NCI-H1436 treated with DMSO at 0.1 percent for 48 hours (cell line): ENCODE measurements around the gene VAV1.
"Not testable (repeated sequence)": the region's sequence is repeated elsewhere in the genome, so short reads cannot be mapped to it uniquely, and the experiment has no call there.

ENCODE experiments used
- DNase-seq: peaks from one replicate; lab custom pipeline; 2025; lab: John Stamatoyannopoulos, UW

Gene VAV1

DNA sequence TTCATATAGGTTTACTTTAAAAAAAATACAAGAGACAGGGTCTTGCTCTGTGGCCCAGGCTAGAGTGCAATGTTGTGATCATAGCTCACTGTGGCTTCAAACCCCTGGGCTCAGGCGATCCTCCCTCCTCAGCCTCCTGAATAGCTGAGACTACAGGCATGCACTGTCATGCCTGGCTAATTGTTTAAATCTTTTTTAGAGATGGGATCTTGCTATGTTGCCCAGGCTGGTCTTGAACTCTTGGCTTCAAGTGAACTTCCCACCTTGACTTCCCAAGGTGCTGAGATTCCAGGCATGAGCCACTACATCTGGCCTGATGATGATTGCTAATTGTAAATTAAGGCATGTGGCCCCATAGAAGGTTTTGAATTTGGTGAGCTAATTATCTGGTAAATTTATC, 79.5 kb downstream of the VAV1 start:
- no peak for DNase-seq

DNA sequence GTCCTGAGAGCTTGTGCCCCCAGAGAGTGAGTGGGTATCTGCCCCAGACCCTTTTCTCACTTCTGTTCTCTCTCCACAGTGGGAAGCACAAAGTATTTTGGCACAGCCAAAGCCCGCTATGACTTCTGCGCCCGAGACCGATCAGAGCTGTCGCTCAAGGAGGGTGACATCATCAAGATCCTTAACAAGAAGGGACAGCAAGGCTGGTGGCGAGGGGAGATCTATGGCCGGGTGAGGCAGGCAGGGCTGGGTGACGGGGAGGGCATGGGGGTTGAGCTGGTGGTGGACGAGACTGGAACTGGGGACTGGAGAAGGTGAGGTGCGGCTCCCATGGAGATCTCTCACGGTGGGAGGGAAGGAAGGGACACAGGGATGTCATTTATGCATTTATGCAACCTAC, 81.4 kb downstream of the VAV1 start:
- no peak for DNase-seq

DNA sequence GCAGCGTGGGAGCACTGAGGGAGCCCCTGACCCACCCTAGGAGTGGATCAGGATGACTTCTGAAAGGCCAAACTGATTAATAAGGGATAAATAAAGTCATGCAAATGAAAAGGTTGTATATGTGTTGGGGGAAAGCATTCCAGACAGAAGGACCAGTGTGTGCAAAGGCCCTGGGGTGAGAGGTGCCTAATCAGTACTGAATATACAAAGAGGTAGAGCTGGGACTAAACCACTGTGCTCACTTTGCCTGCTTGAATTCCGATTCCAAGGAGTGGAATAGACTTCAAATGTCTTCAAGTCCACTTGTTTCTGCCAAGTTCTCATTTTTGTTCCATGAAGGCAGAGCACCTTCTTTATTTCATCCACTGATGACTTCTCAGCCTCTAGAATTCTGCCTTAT, 82.2 kb downstream of the VAV1 start:
- DNase-seq: no peak

DNA sequence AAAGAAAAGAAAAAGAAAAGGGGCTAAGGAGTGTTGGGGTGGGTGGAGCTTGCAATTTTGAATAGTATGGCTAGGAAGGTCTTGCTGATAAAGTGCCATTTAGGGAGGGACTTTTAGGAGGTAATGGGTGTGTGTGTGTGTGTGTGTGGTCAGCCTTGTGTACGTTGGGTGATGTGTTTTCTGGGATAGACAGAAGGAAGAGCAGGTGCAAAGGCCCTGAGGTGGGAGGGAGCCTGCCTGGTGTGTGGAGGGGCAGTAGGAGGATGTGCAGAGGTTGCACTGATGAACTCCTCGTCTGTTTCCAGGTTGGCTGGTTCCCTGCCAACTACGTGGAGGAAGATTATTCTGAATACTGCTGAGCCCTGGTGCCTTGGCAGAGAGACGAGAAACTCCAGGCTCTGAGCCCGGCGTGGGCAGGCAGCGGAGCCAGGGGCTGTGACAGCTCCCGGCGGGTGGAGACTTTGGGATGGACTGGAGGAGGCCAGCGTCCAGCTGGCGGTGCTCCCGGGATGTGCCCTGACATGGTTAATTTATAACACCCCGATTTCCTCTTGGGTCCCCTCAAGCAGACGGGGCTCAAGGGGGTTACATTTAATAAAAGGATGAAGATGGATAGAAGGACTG, 84.4 kb downstream of the VAV1 start:
- DNase-seq: no peak

DNA sequence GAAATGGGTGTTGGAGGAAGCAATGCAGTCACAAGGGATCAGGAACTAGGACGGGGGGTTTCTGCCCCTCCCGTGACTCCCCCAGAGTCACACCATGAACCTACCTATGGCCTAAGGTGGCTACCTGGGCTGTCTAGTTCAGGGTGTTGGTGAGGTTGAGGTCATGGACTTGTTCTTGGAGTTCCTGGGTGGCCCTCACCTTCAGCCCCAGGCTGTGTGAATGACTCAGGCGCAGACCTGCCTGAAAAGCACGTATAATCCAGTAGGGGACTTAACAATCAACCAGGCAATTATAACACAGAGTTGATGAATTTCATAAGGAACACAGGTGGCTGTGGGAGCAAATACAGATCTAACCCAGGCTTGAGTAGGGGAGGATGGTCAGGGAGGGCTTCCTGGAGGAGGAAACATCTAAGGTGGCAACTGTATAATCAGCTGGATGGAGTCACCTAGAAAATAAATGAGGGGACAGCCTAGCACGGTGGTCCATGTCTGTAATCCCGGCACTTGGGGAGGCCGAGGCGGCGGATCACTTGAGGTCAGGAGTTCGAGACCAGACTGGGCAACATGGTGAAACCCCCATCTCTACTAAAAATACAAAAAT, 89.3 kb downstream of the VAV1 start:
- no peak for DNase-seq

DNA sequence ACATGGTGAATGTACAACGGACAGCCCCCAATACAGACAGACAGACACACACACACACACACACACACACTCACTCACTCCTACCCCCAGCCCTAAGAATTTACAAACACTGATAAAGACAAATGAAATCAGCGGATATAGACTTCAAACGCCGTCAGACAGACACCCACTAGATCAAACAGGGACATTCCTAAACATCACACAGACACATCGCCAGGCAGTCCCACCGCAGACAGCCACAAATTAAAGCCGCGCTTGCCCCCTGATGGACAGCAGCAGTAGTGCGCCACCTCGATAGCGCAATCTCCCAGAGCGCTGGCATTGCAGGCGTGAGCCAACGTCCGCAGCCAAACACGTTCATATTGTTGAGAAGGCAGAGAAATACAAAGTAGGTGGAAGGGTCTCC, 90.2 kb downstream of the VAV1 start:
- no peak for DNase-seq

DNA sequence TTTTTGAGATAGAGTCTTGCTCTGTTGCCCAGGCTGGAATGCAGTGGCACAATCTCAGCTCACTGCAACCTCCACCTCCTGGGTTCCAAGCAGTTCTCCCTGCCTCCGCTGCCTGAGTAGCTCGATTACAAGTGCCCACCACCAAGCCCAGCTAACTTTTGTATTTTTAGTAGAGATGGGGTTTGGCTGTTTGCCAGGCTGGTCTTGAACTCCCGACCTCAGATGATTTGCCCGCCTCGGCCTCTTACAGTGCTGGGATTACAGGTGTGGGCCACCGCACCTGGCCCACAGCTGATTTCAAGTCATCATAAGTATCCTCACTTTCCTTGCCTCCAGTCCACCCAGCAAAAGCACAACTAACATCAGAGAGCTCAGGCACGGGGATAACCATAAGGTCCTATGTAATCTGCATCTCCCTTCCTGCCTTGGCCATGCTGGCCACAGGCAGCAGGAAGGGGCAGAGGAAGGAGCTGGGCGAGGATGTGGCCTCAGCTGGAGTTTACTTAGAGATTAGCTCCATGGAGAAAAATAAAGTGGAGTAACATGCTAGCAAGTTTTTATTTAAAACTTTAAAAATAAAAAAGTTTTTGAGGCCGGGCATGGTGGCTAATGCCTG, 91.9 kb downstream of the VAV1 start:
- DNase-seq: no peak

DNA sequence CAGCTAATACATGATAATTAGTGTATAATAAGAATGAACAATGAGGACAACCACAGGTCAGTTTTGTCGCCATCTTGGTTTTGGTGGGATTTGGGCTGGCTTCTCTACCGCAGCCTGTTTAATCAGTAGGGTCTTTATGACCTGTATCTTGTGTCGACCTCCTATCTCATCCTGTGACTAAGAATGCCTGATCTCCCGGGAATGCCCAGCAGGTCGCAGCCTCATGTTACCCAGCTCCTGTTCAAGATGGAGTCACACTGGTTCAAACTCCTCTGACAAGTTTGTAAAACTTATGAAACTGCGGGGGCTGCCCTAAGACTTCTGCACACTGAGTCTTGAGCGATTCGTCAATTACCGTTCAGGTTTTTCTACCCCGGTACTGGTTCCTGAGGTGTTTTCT, 93.3 kb downstream of the VAV1 start:
- DNase-seq: no peak

DNA sequence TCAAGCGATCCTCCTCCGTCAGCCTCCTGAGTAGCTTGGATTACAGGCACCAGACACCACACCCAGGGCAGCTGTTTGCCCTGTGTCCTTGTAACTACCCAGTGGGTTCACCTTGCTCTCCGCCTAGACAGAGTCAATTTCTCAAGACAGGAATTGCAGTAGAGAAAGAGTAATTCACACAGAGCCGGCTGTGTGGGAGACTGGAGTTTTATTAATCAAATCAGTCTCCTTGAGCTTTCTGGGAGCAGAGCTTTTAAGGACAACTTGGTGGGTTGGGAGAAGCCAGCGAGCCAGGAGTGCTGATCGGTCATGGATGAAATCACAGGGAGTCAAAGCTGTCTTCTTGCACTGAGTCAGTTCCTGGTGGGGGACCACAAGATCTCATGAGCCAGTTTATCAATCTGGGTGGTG, 94.2 kb downstream of the VAV1 start:
- DNase-seq: no peak

DNA sequence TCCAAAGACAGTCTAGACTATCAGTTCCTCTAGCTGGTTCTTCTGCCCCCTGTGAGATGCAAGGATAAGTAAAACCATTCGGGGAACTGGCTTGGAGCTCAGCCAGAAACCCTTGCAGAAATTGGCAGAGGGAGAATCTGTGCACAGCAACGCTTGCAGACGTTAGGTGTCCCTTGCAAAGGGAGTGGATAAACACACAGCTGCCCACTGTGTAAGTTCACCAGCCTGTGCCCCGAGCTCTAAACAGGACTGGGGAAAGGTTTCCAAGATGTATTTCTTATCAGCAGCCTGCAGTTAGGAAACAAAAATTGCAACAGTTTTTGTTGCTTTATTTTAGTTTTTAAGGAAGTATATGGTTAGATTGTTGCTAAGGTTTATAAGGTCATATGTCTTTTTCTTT, 95.8 kb downstream of the VAV1 start:
- no peak for DNase-seq

DNA sequence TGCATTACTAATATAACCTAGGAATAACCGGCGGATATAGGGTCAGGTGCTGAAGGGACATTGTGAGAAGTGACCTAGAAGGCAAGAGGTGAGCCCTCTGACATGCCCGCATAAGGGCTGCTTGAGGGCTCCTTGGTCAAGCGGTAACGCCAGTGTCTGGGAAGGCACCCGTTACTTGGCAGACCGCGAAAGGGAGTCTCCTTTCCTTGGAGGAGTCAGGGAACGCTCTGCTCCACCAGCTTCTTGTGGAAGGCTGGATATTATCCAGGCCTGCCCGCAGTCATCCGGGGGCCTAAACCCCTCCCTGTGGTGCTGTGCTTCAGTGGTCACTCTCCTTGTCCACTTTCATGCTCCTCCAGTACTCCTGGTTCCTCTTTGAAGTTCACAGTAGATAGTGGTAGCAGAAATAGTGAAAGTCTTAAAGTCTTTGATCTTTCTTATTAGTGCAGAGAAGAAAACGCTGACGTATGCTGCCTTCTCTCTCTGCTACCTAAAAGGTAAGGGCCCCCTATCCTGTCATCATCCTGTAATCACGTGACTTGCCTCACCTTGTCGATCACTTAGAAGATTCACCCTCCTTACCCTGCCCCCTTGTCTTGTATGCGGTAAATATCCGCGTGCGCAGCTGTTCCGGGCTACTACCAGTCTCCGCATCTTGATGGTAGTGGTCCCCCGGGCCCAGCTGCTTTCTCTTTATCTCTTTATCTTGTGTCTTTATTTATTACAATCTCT, 96.8 kb downstream of the VAV1 start:
- DNase-seq: not testable (repeated sequence)

DNA sequence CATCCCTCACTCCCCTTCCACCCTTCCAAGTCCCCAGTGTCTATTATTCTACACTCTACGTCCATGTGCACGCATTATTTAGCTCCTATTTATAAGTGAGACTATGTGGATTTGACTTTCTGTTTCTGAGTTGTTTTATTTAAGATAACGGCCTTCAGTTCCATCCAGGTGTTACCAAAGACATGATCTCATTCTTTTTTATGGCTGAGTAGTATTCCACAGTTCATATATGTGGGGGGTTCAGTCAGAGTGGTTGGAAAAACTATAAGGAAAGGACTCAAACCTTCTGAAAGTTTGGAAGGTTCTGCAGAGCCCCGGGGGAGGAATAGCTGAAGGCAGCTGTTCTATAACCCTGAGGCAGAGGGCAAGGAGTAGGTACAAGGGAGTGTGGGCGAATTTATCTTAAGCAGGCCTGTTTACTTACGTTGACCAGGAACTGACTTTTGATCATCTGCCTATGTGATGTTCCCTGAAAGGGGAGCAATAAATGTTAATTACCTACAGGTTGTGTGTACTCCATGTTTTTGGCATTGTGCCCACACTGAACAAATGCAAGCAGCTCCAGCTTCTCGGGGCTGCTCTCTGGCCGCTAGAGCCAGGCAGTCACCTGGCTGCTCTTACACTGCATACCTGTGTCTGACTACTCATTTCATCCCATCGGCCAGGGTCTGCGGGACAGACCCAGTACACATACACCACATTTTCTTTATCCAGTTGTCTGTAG, 101.4 kb downstream of the VAV1 start:
- DNase-seq: no peak

DNA sequence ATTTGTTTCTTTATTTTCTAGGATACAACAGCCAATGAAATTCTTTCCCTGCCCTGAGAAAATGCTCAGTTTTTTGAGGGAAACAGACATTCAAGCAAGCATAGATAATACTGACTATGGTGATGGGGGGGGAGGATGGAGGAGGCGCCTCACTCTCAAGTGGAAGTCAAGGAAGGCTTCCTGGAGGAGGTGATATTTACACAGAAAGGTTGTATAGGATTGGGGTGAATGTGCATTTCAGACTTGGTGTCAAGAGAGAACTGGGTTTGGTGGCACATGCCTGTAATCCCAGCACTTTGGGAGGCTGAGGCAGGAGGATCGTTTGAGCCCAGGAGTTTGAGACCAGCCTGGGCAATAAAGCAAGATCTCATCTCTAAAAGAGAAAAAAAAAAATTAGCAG, 102.7 kb downstream of the VAV1 start:
- DNase-seq: no peak

DNA sequence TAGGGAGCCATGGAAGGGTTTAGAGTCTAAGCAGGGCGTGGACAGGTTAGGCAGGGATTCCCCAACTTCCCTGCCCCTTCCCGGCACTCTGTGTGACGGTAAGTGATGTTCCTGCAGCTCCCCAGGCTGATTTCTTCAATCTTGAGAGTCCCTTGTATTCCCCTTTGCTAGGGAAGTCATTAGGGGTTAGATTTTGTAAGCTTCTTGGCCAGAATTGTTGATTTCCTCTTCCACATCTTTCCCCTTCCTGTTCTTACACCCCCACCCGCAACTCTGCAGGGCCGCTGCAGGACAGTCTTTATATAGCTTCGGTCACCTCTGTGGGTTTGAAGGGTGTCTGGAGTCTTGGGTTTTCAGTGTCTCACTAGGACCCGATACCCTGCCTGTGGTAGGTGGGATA, 104.2 kb downstream of the VAV1 start:
- no peak for DNase-seq

DNA sequence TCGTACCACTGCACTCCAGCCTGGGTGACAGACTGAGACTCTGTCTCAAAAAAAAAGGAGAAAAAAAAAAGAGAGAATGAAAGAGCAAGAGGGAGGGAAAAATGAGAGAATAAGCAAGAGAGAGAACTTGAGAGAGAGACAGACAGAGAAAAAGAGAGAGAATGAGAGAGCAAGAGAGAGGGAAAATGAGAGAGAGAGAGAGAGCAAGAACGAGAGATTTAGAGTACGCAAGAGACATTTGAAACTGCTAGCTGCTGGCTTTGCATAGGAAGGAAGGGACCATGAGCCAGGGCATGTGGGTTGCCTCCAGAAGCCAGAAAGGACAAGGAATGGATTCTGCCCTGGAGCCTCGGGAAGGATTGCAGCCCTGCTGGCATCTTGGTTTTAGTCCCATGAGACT, 105.3 kb downstream of the VAV1 start:
- no peak for DNase-seq

DNA sequence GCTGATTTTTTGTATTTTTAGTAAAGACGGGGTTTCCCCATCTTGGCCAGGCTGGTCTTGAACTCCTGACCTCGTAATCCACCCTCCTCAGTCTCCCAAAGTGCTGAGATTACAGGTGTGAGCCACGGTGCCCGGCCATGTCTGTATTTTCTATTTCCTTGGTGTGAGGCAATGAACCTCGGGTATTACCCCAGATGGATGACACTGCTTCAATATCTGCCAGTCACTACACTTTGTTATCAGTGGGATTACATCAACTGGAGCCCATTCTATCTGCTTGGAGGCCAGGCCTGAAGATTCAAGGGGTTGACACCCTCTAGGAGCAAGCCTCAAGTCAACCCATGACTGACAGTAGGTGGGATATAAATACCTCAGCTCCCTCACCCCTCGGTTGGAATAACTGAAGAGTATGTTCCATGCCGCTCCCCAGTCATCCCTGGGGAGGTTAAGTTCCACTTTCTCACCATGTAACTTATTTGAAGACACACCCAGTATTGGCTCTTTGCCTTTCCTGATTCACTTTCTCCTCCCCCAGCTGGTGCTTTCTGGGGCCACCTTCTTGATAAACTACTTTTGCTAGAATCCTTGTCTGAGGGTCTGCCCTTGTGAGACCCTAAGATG, 113.9 kb downstream of the VAV1 start:
- no peak for DNase-seq

DNA sequence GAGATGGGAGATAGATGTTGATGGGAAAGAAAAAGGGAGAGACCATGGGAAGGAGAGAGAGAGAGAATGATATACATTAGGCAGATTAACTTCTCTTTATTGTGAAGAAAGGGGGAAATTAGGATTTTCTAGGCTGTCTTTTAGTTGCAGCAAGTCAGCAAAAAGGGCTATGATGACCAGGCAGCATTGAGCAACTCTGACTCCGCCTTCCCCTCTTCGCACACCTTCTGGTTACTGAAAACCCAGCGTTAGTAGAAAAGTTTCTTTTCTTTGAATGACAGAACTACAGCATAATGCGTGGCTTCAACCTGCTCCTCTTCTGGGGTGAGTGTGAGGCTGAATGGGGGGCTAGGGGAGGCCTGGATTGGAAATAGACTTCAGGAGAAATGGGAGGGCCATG, 114.8 kb downstream of the VAV1 start, which contains the start of gene ADGRE1:
TSS of gene ADGRE1 (plus strand) at position 264 of the 400 bp plus-strand sequence. CDS start at position 294, 30 bp downstream.
- no peak for DNase-seq

DNA sequence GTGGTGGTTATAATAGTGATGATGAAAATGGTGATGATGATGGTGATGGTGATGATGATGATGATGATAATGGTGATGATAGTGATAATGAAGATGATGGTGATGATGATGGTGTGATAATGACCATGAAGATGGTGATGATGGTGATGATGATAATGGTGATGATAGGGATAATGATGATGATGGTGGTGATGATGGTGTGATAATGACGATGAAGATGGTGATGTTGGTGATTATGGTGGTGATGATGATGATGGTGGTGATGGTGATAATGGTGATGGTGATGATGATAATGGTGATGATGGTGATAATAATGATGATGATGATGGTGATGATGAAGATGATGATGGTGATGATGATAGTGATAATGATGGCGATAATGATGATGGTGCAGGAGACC, 116.5 kb downstream of the VAV1 start:
- no peak for DNase-seq

DNA sequence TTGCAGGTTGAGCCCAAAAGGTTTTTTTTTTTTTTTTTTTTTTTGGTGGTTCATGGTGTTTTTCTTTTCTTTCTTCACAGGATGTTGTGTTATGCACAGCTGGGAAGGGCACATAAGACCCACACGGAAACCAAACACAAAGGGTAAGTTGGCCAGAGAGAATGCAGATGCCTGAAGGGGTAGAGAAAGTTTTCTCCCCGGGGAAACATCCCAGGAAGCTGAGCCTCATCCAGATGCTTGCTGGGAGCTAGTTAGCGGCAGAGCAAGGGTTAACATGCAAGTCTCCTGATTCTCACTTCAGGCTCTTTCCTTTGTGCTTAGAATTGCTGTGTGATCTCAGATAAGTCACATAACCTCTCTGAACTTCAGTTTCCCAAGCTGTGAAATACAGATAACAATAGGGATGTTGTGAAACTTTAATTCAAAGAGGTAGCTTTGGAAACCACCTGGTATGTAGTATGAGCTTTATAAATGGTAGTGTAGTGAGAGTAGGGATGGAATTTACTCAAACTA, 117.9 kb downstream of the VAV1 start:
- DNase-seq: no peak

DNA sequence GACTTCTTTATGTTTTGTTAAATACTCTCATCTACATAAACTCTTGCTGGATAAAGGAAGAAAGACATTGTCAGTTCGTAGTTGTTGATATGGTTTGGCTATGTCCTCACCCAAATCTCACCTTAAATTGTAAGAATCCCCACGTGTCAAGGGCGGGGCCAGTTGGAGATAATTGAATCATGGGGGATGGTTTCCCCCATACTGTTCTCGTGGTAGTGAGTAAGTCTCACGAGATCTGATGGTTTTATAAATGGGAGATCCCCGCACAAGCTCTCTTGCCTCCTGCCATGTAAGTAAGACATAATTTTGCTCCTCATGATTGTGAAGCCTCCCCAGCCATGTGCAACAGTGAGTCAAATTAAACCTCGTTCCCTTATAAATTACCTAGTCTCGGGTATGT, 118.4 kb downstream of the VAV1 start:
- no peak for DNase-seq

DNA sequence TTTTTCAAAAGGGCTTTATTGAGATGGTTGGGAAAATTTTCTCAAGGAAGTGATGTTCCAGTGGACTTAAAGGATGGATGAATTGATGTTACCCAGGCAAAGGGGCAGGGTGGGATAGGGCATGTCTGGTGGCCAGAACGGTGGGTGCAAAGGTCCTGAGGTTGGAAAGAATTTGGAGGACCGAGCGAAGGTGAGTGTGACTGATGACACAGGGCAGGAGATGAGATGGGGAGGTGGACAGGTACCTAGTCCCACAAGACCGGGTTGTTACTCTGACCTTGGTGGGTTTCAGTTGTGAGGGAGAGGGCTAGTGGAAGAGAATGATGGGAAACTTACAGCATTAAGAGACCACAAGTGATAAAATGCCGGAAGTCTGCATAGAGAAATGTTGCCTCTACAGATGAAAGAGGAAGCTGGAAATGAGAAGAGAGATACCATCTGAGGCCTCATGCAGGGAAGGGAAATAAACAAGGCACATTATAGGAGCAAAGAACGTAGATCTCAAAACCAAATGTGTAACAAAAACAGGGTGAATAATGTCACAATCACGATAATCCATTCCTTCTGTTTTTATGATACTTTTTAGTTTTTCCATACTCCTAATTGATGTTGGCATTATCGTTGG, 119.4 kb downstream of the VAV1 start:
- DNase-seq: no peak
